GM12801 (cell line): ENCODE results near the gene HDAC4.

ENCODE experiments used
- CTCF ChIP-seq: IDR thresholded peaks from one replicate; pipeline ENCODE4 v1.5.1; 2011; ENCODE audit warnings: control low read depth; ENCODE audit not compliant: insufficient read length; ENCODE audit errors: extremely low read depth

HDAC4 gene

GRCh38 chr2:239249776-239250175, 151.0 kb downstream of the HDAC4 start:
- no peak for TF ChIP-seq CTCF

- TF ChIP-seq CTCF: no peak
Measured at GRCh38 chr2:239249048-239249447, 151.8 kb downstream of the HDAC4 start.

GRCh38 chr2:239247401-239248245, 153.2 kb downstream of the HDAC4 start:
- no peak for TF ChIP-seq CTCF

- no peak for TF ChIP-seq CTCF
Measured at GRCh38 chr2:239246723-239247122, 154.1 kb downstream of the HDAC4 start.

- no peak for TF ChIP-seq CTCF
Measured at GRCh38 chr2:239245872-239246721, 154.7 kb downstream of the HDAC4 start.

GRCh38 chr2:239245107-239245506, 155.7 kb downstream of the HDAC4 start:
- no peak for TF ChIP-seq CTCF

GRCh38 chr2:239244625-239245024, 156.2 kb downstream of the HDAC4 start:
- TF ChIP-seq CTCF: no peak
